ENCODE data around the gene CHMP4B.

DNA sequence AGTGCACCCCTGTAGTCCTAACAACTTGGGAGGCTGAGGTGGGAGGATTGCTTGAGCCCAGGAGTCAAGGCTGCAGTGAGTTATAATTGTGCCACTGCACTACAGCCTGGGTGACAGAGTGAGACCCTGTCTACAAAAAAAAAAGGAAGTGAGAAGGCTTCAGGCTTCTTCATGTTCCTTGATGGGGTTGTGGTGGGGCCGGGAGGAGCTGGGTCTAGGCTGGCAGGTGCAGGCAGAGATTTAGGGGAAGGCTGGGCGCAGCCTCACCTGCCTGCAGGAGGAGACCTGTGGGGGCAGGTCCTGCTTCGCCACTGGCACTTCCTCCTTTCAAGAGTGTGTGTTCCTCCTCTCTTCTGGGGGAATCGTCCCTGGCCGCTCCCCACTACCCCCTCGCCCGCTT lies 63.9 kb downstream of the CHMP4B start:
- TF ChIP-seq CTCF (IDR thresholded peaks at IDR 0.05) (no peak), EZH2 (IDR thresholded peaks at IDR 0.05; ENCODE audit: borderline replicate concordance, insufficient read depth, low read depth, low read length, poor library complexity, severe bottlenecking) (no peak)

All from B cell (primary cell).